Measurements from ENCODE around the gene BSN. TPM values are rescaled to one million over a fixed set of nuclear protein-coding genes. Genes with fewer than 3 reads are reported as not detected.

The BSN gene
- total RNA-seq, 1 experiment from 2014 or later: 0.28 TPM

- Histone ChIP-seq H3K9me3 (ENCODE audit: insufficient read depth, low read depth) (no peaks in the 10 kb centered on the region), H3F3A (ENCODE audit: insufficient read depth, low read depth) (peaks cover 28% of the 10 kb centered on the region), H3K4me1 (replicated peaks; ENCODE audit: insufficient read depth) (peaks cover 44% of the 10 kb centered on the region), H3K36me3 (ENCODE audit: low read depth) (no peaks in the 10 kb centered on the region), H2AFZ (no peak overlapping the region), H3K4me3 (no peak overlapping the region), H3K27me3 (ENCODE audit: insufficient read depth, low read depth) (no peaks in the 10 kb centered on the region), H3K9me2 (ENCODE audit: insufficient read depth) (no peaks in the 10 kb centered on the region), H4K20me1 (ENCODE audit: insufficient read depth) (no peaks in the 10 kb centered on the region), H3K79me2 (ENCODE audit: low read depth) (no peaks in the 10 kb centered on the region), H3K27ac (peak overlapping the region; percentile 67; the same call in 1 of the 2 replicates), H3K4me2 (peak overlapping the region; percentile 40)
- TSS peak; percentile 26 for BruUV-seq (replicated peaks)
- ChIA-PET CTCF (no interaction called here), POLR2A (ENCODE audit: unreplicated experiment) (interaction anchor here (0.6 to 0.7 kb wide), 2 partner anchors 16 to 299 kb away, joined by 4 read pairs; no protein-coding TSS in a partner anchor)
- no peak for TF ChIP-seq EZH2 (IDR thresholded peaks at IDR 0.05; ENCODE audit: low read depth)
- no peak for TF ChIP-seq CTCF (conservative IDR thresholded peaks at IDR 0.05)
- intact Hi-C loops (cut with micrococcal nuclease; ENCODE audit: unreplicated experiment): loop anchor here (2.0 to 5.0 kb wide), 2 partner anchors 37 to 71 kb away; partner anchors contain the start of gene APEH
- DNase-seq: no peak
These were observed 47.2 kb downstream of the BSN start for GRCh38 chr3:49601358-49602048.

- intact Hi-C loops (cut with micrococcal nuclease; ENCODE audit: unreplicated experiment): loop anchor here (2.0 to 5.0 kb wide), 2 partner anchors 37 to 70 kb away; partner anchors contain the start of gene APEH
- CTCF ChIA-PET: no interaction called here
- H3K27ac ChIP-seq: peak overlapping the region; percentile 67
These were observed 47.8 kb downstream of the BSN start for GRCh38 chr3:49602049-49602554.

More at GRCh38 chr3:49602049-49602554, 47.8 kb downstream of the BSN start:
- no peak overlapping the region for H2AFZ ChIP-seq
- no peaks in the 10 kb centered on the region for H3K79me2 ChIP-seq (ENCODE audit: low read depth)
- no peaks in the 10 kb centered on the region for H3K36me3 ChIP-seq (ENCODE audit: low read depth)
- no peak overlapping the region for H3K4me3 ChIP-seq
- TF ChIP-seq CTCF (conservative IDR thresholded peaks at IDR 0.05): no peak
- no peak for TF ChIP-seq EZH2 (IDR thresholded peaks at IDR 0.05; ENCODE audit: low read depth)
- POLR2A ChIA-PET (ENCODE audit: unreplicated experiment): interaction anchor here (0.6 to 0.7 kb wide), 2 partner anchors 17 to 298 kb away, joined by 4 read pairs; no protein-coding TSS in a partner anchor
- H3K9me3 ChIP-seq (ENCODE audit: insufficient read depth, low read depth): no peaks in the 10 kb centered on the region
- no peaks in the 10 kb centered on the region for H4K20me1 ChIP-seq (ENCODE audit: insufficient read depth)
- H3F3A ChIP-seq (ENCODE audit: insufficient read depth, low read depth): peaks cover 32% of the 10 kb centered on the region
- peaks cover 46% of the 10 kb centered on the region for H3K4me1 ChIP-seq (replicated peaks; ENCODE audit: insufficient read depth)
- no peaks in the 10 kb centered on the region for H3K27me3 ChIP-seq (ENCODE audit: insufficient read depth, low read depth)
- no TSS peak for BruUV-seq (replicated peaks)
- H3K9me2 ChIP-seq (ENCODE audit: insufficient read depth): no peaks in the 10 kb centered on the region
- peak; percentile 74 to 79 for DNase-seq
- H3K4me2 ChIP-seq: peak overlapping the region; percentile 51
